Subcutaneous adipose tissue (tissue), 4 donors: ENCODE data around the gene RHO. TPM values are rescaled to one million over a fixed set of nuclear protein-coding genes. Genes with fewer than 3 reads are reported as not detected.

ENCODE experiments used
- CTCF ChIP-seq: fragments of 450-650 bp; IDR thresholded peaks from one replicate; pipeline ENCODE4 v1.5.1; 2016; ENCODE audit warnings: low read depth, mild to moderate bottlenecking, control low read depth, antibody characterized with exemption, moderate library complexity
- total RNA-seq, 4 donors: library from RNA; depleted of rRNA; stranded (reverse); fragments of >200 nt; gene quantifications; one replicate each; pipeline ENCODE4 v1.1.0, GENCODE V29; 2016

RHO gene
- total RNA-seq, 4 donors from 2014 or later: not detected

- TF ChIP-seq CTCF: no peak
Measured at GRCh38 chr3:129553719-129554118, 25.3 kb downstream of the RHO start.

DNA sequence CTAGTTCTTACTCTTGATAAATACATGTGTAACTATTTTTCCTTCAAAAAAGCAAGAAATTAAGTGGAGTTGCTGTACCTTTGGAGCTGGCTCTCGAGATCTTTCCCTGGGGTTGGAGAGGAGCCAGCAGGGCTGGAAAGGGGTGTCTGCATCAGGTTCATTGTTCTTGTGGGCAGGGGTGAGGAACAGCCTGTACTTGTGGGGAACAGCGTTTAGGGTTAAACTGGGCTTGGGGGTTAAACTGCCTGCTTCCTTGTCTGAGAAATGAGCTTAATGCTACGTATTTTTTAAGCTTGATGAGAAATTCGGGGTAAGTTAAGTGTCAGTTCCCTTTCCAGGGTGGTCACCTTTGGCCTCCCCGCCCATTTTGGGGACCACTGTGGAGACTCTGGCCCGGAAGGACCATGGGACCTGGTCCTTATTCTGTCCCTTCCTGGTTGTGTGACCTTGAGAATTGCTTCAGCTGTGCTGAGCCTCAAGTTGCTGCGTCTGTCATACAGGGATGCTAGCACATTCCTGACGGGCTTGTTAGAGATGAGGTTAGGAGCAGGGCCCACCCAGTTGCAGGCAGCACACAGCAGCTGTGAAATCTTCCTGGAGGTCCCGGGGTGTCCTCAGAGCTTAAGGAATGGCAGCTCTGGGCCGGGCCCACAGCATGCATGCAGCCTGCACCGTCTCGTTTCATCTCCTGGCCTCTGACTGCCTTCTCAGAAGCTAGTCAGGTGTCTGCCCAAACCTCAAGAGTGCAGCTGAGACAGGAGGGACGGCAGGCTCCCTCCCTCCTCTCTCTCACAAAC is 26.1 kb downstream of the RHO start:
- TF ChIP-seq CTCF: no peak

DNA sequence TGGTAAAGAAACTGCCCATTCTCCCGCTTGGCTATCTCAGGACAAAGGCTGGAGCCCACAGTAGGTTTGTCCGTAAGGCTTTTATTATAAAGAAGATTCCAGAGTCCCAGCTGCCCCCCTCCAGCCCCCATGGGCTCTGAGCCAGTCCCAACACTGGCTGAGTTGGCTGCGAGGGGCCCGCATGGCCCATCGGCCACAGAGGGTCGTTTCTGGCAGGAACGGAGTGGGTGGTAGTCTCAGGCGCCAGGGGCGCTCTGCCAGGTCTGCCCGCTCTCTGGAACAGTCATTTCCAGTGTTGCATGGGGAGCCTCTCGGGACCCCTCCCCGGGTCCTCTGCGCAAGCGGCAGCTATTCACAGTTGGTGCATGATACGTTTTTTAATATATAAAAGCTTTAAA is 26.7 kb downstream of the RHO start:
- TF ChIP-seq CTCF: no peak

DNA sequence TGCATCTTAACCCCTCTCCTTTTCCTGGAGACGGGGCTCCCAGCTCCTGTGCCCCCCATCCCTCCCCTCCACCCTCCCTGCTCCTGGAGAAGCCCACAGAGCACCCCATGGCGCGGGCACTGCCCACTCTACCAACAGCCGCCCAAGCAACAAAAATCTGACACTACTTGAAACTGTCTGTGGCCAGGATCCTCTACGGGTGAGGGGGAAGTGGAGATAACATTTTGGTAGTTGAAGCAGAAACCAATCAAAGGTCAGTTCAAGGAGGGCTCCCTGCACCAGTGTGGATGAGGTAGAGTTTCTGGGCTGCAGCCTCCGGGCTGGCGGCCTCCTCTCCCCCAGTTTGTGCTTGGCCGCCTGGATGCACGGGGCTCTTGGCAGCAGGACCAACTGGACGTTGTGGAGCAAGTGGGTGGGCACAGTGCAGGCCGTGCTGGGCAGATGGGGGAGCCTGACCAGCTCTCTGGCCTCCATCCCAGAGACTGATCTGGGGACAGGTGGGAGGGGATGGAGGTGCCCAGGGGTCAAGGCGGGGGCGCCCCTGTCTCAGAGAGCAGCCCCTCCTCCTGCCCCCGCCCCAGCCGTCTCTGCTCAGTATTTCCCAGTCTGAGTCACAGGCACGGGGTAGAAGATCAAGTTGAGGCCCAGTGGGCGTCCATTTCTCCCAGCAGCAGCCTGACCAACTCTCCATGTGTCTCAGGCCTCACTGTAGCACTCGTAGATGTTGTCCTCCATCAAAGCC is 27.3 kb downstream of the RHO start:
- no peak for TF ChIP-seq CTCF

DNA sequence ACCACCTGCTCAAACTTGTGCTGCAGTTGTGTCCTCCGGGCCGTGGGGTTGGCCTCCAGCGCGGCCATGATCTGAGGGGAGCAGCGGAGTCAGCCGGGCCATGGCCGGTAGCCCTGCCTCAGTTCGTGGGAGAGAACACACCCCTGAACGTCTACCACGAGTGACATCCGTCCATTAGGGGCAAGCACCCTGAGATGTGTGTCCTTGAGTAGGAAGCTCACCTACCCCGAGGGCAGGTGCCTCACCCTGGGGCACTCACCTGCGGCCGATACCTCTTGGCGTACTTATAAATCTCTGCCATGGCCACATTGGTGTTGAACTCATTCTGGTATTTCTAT is 27.9 kb downstream of the RHO start:
- no peak for TF ChIP-seq CTCF

GRCh38 chr3:129556890-129557547 is 28.6 kb downstream of the RHO start:
- TF ChIP-seq CTCF: no peak

DNA sequence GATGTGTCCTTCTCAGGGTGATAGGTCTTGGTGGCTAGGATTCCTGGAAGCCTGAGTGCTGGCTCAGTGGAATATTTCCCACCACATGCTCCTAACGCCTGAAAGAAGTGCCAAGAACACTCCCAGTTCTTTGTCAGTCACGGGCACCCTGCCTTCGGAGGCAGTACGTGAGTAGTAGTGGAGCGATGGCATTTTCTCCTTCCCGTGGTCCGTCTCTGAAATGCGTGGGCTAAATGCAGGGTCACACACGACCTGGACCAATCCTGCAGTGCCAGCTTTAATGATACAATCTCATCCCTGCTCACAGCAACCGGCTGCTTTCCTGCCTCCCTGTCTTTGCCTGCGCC is 29.1 kb downstream of the RHO start:
- no peak for TF ChIP-seq CTCF
